HG03460 (cell line): ENCODE measurements around the gene ANO6.

ENCODE experiments used
- ATAC-seq: cut with Tn5 transposase; IDR thresholded peaks from one replicate; pipeline ENCODE4 v1.9.1; 2021; ENCODE audit not compliant: unreplicated experiment

Gene ANO6

DNA sequence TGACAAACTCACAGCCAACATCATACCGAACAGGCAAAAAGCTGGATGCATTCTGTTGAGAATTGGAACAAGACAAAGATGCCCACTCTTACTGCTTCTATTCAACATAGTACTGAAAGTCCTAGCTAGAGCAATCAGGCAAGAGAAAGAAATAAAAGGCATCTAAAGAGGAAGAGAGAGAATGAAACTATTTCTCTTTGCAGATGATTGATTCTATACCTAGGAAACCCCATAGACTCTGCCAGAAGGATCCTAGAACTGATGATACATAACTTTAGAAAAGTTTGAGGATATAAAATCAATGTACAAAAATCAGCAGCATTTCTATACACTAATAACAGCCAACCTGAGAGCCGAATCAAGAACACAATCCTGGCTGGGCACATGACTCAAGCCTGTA is 6.1 kb upstream of the ANO6 start:
- no peak for ATAC-seq

DNA sequence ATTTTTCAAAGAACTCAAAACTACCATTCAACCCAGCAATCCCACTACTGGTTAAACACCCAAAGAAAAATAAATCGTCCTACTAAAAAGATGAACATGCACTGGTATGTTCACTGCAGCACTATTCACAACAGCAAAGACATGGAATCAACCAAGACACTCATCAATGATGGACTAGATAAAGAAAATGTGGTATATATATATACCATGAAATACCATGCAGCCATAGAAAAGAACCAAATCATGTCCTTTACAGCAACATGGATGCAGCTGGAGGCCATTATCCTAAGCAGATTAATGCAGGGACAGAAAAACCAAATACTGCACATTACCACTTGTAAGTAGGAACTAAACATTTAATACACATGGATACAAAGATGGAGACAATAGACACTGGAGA is 3.8 kb upstream of the ANO6 start:
- ATAC-seq, result no peak

DNA sequence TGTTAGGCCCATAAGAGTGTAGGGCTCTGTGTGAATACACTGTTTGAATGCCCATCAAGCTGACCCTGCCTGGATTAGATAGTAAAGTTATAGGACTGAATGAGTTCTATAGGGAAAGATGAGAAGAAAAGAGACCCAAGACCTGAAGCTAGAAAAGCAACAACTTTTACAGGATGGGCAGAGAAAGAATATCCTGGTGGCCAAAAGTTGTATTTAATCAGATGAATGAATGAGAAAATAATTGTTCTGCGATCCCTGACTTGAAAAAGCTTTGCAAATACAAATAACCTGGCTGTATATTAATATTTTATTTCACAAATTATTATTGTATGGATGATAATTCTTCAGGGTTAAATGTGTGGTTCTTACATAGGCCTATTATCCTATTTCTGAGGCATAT is 2.8 kb upstream of the ANO6 start:
- ATAC-seq, result no peak

DNA sequence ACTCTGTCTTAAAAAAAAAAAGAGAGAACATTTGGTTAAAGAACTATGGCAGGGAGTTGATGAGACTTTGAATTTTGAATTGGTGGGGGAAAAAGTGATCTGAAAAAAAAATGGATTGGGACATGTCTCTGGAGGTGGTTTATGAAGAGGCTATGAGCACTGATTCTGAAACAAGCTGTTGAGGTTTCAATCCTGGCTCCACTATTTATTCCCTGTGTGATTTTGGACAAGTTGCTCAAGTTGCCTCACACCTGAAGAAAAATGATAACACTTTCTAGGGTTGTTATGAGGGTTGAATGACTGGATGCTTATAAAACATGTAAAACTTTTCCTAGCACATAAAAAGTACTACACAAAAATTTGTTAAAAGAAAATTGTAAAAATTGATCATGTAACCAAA is 1.8 kb upstream of the ANO6 start:
- no peak for ATAC-seq

DNA sequence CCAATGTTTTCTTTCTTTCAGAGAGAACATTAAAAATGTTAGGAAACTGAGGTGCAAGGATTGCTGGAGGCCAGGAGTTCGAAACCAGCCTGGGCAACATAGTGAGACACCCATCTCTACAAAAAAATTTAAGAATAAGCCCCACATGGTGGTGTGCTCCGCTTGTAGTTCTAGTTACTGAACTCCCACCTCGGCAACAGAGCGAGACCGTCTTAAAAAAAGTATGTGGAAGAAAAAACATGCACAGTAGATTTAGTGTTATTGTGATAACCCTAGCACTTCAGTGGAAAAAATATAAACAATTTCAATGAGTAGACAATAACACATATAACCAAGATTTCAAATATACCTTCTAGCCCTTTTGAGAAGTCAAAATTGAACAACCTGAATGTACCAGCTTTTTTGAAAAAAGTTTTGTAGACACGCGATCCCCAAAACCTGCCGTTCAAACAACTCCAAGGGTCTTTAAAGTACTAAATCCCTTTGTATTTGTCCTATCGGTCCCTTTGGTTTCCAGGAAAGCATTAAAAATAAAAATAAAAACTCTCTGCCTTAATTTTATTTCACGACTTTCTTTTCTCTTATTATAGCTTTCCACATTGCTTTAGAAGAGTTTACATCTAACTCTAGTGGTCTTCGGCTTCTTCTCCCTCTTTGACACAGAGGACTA is 1.0 kb upstream of the ANO6 start:
- no peak for ATAC-seq

DNA sequence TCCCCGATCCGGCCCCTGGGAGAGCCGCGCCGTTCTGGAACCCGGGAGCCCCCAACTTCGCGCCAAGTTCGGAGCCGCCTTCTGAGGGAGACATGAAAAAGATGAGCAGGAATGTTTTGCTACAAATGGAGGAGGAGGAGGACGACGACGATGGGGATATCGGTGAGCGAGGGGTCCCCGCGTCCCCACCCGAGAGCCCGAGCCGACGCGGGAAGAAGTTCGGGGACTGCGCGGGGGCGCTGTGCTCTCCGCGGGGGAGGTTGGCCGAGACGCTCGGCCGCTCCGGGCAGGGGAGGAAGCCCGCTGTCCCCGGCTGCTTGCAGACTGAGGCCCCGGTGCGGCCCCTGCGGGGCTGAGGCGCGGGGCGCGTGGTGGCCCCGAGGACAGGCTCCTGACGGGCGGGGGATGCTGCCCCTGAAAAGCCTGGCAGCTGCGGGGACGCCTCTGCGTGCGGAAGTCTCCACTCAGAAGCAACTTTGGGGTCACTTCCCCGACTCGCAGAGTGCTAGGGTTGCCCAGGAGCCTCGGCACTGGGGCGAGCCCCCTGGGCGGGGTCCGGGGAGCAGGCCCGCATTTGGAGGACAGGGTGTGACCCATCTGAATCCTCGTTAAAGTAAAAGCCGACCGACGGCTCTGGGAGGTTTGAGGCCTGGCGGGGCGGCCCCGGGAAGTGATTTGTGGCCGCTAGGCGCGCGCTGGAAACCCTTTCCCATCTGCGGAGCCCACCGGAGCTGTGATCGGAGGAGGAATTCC is 511 bp downstream of the ANO6 start:
- peak; percentile 38 for ATAC-seq

DNA sequence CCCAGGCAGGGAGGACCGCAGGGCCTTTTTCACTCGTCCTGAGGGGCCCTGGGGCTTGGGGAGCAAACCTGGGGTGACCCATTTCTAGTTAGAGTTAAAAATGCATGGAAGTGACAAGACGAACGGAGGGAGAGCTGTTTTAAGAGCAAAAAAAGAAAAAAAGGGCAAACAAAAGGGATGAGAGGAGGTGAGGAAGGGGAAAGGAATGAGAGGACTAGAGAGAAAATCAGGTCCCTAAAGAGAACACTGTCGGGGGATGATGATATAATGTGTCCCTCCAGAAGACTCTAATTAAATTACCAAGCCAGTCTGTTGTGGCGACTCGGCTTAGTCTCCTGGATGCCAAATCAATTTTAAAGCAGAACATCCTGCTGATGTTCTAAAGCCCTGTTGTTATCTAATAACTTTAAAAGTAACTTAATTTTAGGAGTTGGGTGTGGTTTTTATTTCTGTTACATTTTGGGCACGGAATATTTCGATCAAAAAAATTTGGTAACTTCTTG is 1.1 kb downstream of the ANO6 start:
- ATAC-seq, result no peak

DNA sequence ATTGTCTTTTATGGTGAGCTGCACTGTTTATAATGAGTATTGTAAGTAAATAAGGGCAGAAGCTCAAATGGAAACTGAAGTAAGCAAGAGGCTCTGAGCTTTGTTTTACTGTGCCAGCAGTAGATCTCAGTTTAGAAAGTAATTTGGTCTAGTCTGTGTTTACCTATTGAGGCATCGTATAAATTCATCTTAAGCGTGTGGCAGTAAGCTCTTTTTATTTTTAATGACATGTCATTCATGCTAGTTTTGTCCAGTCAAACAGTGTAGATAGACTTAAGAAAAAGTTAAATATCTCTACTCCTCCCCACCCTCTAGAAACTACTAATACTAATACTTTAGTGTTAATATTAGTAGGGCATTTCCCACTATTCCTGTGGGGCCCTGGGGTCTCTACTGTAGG is 2.0 kb downstream of the ANO6 start:
- ATAC-seq, result no peak

DNA sequence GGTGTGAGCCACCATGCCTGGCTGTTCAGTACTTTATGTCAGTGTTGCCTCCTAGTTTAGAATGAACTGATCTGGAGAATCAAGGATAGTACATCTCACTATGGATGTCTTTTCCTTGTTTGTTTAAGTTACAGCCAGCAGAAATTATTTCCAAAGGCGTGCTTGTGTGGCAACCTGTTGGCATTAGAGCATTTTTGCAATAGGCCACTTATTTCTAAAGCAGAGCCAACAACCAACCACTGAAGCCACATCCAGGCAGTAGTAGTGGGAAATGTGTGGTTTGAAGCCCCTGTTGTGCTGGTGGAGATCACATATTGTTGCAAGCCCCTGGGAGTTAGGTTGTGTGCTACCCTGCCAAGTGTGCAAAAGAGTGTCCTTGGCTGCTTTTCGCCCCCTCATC is 3.7 kb downstream of the ANO6 start:
- ATAC-seq, result no peak

DNA sequence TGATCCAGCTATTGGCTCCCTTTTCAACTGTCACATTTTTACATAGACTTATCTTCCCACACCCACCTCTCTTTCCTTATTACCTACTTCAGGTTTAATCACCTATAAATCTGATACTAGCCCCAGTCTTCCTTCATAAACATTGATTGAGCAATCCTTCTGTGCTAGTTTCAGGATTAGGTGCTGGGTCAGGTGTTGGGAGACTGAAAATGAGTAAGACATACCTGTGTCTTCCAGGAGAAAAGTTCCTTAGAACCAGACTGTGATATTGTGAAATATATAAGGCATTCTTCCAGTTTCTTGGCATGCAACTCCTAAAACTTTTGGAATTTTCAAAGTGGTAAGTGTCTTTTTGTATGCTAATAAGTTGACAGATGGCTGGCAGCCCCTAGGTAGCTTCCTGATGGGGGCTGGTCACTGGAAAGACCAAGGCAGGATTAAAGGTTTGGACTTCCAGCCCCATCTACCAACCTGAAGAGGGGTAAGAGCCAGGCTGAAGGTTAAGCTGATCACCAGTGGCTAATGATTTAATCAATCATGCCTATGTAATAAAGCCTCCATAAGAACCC is 4.6 kb downstream of the ANO6 start:
- no peak for ATAC-seq

DNA sequence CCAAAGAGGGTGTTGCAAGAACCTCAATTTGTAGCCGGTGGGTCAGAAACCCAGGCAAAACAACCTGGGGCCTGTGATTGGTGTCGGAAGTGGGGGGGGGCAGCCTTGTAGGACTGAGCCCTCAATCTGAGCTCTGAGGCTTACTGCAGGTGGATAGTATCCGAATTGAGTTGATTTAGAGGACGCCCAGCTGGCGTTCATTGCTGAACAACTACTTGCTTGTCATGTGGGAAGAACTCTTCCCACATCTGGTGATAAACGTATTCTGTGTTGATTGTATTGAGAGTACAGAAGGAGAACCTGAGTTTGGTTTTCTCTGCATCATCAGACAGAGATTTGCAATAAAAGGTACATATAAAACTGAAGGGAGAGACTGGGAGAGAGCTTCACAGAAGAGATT is 5.1 kb downstream of the ANO6 start:
- no peak for ATAC-seq

DNA sequence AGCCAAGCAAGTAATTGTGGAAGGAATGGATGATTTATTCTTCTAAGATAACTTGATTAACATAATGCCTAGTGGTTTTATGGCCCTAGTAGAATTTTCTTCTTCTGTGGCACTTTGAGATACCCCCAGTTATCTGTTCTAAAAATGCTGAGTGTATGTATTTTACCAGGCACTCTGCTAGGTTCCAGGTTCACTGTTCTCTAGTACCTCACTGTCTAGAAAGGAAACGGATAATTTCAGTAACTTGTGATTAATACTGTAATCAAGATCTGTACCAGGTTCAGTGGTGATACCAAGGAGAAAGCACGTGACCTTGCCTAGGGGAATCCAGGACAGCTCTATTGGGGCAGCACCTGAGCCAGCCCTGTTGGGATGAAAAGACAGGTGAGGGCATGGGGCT is 8.0 kb downstream of the ANO6 start:
- ATAC-seq, result no peak

DNA sequence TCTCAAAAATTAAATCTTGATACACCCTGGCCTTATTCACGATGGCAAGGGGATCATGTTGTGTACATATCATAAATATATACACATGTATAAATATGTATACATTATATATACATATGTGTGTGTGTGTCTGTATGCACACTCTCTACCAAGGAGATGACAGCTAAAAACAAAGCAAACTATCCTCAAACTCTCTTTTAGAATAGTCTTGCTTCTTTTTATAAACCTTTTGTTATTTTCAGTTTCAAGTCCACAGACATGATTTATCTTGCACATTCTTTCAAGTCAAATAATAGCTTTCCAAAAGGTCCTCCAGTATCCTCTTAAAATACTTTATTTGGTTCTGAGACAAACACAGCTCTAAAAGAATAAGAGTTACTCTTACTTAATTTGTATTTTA is 8.4 kb downstream of the ANO6 start:
- no peak for ATAC-seq

DNA sequence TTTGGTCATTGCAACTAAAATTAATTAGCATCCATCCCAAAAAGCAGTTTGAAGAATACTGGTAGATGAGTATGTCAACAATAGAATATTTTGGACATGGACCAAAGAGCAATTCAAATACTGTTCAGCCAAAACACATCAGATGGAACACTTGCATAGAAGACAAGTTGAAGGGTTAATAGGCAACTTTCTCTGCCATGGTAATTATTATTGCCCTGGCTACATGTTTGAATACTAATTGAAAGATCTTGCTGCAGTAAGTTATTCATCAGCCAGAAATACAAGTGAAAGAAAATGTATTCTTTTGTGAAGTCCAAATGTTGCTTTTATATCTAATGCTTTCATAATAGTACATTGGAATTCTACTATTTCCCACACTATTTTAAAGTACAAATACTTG is 10.1 kb downstream of the ANO6 start:
- no peak for ATAC-seq

DNA sequence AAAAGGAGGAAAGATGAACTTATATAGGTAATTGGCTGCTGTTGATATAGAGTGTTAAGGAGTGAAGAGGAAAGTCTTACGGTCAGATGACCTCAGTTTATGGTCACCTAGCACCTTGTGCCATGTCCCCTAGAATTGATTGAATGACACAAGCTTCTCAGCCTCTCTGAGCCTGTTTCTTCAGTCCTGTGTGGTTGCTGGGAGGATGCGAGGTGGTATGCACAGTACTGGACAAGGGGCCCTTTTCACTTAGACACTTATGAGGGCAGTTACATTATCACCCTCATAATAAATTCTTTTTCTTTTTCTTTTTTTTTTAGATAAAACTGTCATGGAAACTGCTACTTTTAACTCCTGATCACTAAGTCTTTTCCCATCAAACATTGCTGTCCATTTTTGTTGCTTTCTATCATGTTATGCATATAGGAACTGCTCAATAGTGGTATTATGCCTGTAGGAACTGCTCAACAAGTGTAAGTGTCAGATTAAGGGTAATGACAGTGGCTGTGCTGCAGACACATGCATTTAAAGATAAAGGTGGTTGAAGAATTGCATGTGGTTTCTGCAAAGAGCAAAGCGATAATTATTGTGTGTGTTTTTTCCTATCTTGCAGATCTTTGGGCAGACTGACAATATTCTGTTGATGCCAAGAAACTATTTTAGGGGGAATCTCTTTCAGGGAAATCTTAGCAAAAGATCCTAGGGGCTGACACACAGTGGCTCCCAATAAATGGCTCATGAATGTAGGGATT is 11.6 kb downstream of the ANO6 start:
- ATAC-seq, result no peak

DNA sequence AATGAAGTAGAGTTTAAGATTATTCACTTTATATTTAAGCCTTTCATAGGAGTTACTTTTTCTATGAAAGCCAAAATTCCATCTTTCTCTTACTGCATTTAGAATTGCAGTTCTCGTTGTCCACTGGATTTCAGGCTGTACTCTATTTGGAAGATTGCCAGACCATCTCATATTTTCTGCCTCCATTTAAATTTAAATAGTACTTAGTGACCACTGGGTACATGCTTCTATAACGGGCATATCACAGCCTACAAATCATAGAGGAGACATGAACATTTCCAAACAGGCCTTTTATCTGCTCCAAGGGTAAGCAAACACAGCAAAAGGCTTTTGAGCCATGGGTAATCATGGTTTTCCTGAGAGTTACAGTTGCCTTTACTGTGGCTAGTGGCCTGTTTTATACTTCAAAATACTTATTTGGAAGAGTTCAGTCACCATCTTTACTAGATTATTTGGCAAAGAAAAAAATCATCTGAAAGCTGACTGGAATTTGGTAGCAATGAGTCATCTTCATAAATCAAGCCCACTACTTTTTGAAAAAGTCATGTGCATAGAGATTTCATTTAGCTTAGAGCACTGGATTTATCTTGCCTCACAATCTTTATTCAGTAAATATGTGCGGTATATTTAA is 15.7 kb downstream of the ANO6 start:
- ATAC-seq, result no peak

DNA sequence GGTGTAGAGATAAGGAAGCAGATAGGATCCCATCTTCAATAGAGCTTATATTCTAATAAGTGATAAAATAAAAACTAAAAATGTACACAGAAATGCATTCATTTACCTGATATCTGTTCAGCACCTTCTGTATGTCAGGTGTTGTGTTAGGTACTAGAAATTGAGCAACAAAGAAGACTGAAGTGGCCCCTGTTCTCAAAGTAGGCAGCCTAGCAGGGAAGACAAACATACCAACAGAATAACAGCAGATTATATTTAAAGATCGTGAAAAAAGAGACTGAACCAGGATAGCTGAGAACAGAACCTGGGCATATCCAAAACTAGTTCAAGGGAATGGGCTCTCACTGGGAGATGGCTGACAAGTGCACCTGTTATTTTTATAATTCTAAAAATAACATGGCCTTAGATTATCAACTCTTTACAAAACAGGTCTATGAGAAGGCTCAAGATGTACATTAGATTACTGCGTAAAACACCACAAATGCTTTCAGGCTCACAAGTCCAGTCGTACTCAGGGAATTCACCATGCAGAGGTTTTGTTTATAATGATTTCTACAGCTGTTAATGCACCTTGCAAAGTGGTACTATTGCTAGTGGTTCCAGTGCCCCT is 16.4 kb downstream of the ANO6 start:
- no peak for ATAC-seq

DNA sequence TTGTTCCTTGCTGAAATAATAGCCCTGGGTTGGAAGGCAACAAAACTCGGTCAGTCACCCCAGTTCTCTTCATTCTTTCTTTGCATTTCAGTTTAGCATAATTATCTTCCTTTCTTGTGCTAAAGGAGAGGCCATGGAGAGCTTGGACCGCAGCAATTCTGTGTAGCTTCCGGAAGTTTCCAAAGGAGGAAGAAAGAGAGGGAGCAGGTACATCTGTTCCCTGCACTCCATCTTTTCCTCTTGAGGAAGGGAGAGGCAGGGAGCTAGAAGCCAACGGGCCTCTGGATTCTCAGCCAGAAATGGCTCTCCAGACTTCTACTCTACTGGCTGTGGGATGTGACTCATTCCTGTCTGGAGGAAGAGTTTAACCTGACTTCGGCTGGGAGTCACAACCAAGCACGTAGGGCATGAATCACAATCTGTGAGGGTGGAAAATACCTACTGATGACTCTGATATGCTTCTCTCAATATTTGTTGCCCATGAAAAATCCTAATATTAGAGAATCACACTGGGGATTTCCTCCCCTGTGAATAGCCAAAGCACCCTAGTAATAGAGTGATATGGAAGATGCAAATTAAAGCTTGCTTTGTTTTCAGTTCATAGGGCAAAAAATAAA is 17.0 kb downstream of the ANO6 start:
- ATAC-seq, result peak; percentile 44

DNA sequence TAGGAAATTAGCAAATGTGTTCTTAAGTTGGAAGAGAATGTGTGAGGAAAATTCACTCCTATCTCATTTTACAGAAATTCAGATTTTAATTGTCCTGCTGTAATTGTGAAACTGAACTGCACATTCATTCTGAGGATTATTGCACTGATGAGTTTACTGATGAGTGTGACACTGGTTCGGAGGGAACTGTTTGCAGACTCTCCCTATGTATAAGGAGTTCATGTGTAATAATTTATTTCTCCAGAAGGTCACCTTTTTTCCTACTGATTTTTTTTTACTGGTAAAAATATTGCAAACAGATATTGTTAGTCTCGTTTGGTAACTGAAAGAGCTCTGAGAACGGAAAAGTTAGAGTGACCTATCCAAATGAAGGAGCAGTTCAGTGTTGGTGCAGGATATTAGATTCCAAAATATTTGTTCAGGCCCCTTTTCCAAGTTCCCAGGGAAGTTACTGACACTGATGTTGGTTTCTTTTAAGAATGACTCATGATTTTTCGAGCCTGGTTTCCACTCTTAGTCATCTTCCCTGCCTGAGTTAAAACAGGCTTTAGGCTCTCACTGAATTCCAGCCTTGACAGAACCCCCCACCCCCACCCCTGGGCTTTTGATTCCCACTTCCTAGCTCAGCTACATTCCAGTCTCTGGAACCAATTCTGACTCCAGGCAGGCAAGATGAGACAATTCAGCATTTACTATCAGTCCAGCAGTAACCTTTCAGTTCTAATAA is 18.4 kb downstream of the ANO6 start:
- ATAC-seq, result peak; percentile 14
